SKM-1 (cell line): ENCODE measurements around the gene VAV3.
"Not testable (repeated sequence)": the region's sequence is repeated elsewhere in the genome, so short reads cannot be mapped to it uniquely, and the experiment has no call there.

Experiments used
- DNase-seq: peaks from one replicate; lab custom pipeline; 2025; ENCODE audit not compliant: unreplicated experiment; lab: John Stamatoyannopoulos, UW

Gene VAV3

GRCh38 chr1:107965110-107965991, at the start of gene VAV3:
Gene VAV3 (minus strand): TSS chr1:107965180. CDS start chr1:107964869, 311 bp downstream.
- peak; percentile 72 for DNase-seq

DNA sequence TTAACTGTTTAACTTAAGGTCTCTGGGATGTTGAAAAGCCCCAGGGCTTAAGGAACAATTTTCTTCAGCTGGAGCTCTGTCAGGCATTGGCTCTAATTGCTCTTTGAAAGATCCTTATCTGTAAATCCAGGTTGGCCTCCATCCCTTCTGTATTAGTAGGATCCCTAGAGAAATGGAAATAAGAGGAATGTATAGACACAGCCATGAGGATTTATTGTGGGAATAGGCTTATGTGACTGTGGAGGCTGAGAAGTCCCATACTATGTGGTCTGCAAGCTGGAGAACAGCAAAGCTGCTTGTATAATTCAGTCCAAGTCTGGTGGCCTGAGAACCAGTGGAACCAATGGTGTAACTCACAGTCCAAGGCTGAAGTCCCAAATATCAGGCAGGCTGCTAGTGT, 47.6 kb upstream of the VAV3 start:
- DNase-seq: no peak

DNA sequence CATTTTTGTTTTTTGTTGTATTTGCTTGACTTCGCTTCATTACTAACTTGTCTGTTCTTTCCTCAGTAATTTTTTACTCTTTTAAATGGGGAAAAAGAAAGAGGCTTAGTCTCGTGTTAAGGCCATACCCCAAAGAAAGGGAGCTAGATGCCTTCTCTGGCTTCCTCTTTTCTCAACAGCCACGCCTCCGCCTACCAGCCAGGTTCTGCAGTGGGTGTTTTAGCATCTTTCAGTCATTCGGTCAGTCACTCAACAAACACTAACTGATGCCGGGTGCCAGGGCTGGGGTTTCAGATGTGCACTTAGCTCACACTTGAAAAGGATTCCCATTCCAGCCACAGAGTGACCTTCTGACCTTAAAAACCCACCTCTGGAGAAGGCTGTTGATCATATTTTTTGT, 46.3 kb upstream of the VAV3 start:
- no peak for DNase-seq

GRCh38 chr1:108010581-108010980, 45.6 kb upstream of the VAV3 start:
- DNase-seq: no peak

DNA sequence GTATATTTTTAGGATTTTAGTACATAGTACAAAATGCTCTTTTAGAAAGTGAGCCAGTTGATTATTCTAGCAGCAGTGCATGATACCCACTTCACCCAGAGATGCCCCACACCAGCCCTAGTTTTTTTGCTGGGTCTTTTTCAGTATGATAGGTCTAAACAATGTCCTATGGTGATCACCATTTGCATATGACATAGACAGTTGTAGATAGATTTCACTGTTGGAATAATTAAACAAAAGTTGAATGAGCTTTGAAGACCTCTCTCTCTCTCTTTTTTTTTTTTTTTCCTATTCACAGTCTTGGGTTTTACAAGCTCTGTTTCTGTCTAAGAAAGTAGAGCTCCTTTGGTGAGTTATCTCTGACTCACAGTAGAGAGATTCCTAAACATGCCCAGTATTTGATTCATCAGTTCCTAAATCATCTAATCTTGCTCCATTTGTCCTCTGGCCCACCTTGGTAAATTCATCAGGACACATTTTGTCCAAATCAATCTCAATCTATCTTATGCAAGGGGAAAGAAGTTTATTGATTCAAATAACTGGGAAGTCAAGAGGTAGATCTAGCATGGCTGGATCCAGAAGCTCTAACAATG, 44.7 kb upstream of the VAV3 start:
- no peak for DNase-seq

- DNase-seq: no peak
These were observed 42.6 kb upstream of the VAV3 start for GRCh38 chr1:108007531-108007930.

GRCh38 chr1:108007070-108007469, 42.1 kb upstream of the VAV3 start:
- no peak for DNase-seq

GRCh38 chr1:108004919-108005318, 39.9 kb upstream of the VAV3 start:
- not testable (repeated sequence) for DNase-seq

DNA sequence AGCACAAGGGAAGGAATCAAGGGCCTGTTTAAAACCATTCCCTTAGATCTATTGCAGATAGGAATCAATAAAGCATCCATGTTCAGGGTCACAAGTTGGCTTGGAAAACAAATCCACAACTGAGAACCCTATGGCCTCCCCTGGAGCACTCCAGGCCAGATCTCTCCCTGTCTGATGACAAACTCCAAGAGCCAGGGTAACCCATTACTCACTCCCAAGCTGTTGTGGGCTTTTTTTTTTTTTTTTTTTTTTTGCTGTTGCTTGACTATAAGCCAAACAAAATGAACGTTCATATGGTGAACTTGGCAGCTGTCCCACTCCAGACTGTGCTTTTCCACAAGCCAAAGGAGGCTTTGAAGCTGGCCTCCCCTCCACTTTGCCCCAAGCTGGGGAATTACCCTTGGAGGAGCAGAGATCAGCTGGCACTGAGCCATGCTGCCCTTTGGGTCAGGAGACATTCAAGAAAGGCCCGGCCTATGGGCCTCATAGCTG, 35.7 kb upstream of the VAV3 start:
- DNase-seq: no peak

- no peak for DNase-seq
These were observed 35.2 kb upstream of the VAV3 start for GRCh38 chr1:108000184-108000583.

DNA sequence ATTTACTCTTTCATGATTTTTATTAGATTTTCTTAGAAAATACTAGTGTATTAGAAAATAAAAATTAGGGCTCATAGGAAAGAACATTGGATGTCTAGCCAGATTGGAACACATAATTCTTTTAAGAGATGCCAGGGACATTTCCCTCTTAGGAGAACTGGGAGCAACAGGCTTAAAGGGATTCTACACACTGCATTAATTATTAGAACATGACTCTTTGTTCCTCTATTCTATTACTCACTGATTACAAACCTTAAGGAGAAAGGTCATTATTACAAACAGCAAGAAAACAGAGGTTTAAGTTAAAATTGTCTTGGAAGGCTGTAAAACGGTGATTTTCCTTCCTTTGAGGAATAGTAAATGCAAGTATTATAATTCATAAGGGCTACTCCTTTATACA, 32.9 kb upstream of the VAV3 start:
- DNase-seq: no peak

DNA sequence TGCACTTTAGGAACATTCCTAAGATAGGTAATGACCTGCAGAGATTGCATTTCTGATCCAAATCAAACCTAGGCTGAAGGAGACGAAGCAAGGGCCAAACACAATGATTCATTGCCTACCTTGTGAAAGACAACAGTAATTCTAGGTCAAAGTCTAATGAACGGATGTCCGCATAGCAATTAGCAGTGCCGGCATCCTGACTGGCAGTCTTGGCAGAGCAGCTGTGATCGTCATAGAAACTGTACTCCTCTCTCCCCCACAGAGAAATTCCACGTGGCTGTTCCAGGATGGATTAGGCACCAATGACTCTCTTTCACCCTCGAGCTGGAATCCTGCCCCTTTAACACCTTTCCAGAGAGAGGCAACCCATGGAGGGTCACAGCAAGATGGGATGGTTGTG, 28.9 kb upstream of the VAV3 start:
- no peak for DNase-seq

GRCh38 chr1:107992347-107992746, 27.4 kb upstream of the VAV3 start:
- no peak for DNase-seq

GRCh38 chr1:107991371-107992066, 26.5 kb upstream of the VAV3 start:
- DNase-seq: no peak

DNA sequence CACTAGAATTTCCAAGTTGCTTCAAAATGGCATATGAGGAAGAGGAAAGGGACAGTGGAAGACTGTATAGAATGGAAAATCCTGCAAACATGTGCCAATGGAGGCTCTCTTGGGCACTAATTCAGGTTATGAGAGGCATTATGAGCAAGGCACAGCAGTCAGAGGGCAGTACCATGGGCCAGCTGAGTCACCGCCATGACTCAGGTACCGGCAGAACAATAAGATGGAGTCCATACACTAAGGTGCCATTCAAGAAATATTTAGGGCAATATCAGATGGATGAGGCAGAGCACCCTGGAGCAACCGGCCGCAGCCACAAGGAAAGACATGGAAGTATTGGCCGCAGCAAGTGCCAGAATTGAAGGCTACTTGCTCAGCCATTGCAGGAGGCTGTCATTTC, 25.6 kb upstream of the VAV3 start:
- DNase-seq: no peak

DNA sequence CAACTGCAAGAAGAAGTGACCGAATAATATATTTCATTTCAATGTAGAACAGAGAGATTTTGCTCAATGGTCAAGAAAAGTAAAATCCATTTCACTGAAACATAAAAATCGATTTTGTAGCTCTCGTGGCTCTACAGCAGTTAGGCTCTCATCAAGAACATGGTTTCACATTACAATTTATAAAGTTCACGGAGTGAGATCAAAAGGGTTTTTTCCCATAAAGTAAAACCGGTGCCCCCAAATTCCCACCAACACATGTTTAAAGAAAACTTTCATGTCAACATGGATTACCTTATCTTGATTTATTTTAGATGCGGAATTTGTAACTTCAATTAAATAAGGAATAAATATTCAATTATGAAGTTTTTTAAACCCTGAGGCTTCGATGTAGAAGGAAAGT, 16.3 kb upstream of the VAV3 start:
- DNase-seq: no peak

- no peak for DNase-seq
These were observed 14.9 kb upstream of the VAV3 start for GRCh38 chr1:107979926-107980325.

GRCh38 chr1:107979088-107979487, 14.1 kb upstream of the VAV3 start:
- no peak for DNase-seq

DNA sequence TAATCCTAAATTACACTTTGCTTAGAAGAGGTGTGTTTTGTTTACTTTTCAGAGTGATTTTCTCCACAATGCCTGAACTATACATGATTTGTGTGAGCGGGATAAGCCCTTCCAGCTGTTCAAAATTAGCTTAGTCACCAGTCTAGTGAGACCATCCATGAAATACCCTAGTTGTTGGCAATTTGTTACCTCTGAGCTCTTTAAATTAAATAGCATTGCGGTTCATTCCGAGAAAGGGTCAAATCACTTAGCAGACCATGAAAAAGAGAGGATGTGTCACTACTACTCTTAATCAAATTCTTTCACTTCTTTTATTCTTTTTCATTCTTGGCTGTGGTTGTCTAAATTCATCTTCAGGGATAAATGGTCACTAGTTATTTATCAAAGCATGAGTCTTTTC, 11.9 kb upstream of the VAV3 start:
- no peak for DNase-seq

DNA sequence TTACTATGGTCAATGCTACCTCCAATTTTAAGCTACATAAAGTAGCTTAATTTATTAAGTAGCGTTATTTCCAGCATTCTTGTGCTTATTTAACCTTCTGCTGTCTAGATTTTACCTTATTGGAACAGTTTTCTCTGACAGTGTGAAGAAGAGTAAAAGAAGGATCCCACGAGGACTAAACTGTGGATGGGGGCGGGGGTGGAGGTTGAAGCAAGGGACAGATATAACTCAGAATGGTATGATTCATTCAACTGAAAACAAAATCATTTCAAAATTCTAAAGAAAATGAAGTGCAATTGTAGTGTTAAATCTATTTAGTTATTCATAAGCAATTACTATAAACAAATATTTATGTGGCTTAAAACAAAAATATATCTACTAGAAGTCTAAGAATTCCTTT, 11.5 kb upstream of the VAV3 start:
- DNase-seq: no peak

GRCh38 chr1:107975851-107976250, 10.9 kb upstream of the VAV3 start:
- DNase-seq: no peak

DNA sequence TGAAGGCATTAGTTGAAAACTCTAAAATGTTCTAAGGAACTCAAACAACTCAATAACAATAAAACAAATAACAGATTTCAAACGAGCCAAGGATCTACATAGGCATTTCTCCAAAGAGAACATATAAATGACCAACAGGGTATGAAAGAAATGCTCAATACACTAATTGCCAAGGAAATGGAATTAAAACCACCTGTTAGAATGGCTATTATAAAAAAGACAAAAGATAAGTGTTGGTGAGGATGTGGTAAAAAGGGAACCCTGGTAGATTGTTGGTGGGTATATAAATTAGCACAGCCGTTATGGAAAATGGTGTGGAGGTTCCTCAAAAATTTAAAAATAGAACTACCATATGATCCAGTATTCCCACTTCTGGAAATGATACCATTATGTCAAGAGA, 9.1 kb upstream of the VAV3 start:
- DNase-seq: no peak
